ENCODE data around the gene PRRG1.
"Not testable (repeated sequence)": the region's sequence is repeated elsewhere in the genome, so short reads cannot be mapped to it uniquely, and the experiment has no call there.

Gene PRRG1

DNA sequence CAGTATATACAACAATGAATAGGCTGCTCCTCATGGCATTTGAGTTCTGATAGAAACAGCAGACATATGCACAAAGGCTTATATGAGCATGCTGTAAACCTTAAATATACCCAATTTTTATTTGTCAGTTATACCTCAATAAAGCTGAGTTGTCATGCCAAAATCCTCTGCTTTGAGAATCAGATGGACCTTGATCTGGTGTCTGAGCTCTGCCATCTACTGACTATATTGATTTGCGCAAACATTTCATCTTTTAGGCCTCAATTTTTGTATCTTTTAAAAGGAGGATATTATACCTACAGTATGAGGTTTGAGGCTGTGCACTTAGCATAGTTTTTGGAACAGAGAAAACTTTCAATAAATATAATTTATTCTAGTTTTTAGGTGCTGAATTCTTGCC, 85.2 kb downstream of the PRRG1 start:
- DNase-seq (ENCODE audit: low read depth), result no peak
- peaks cover 4% of the 10 kb centered on the region for H3K36me3 ChIP-seq (ENCODE audit: control insufficient read depth, insufficient read depth, low read length, severe bottlenecking)
- no peaks in the 10 kb centered on the region for H3K9me3 ChIP-seq (ENCODE audit: control insufficient read depth, low read length)
- H3K9ac ChIP-seq (ENCODE audit: low read length), result no peak overlapping the region
- no peak overlapping the region for H3K4me3 ChIP-seq (ENCODE audit: low read length)
- no peaks in the 10 kb centered on the region for H3K27me3 ChIP-seq (replicated peaks; ENCODE audit: control insufficient read depth, insufficient read depth, low read length)
- H3K4me1 ChIP-seq (ENCODE audit: control insufficient read depth, insufficient read depth, low read length), result no peaks in the 10 kb centered on the region

DNA sequence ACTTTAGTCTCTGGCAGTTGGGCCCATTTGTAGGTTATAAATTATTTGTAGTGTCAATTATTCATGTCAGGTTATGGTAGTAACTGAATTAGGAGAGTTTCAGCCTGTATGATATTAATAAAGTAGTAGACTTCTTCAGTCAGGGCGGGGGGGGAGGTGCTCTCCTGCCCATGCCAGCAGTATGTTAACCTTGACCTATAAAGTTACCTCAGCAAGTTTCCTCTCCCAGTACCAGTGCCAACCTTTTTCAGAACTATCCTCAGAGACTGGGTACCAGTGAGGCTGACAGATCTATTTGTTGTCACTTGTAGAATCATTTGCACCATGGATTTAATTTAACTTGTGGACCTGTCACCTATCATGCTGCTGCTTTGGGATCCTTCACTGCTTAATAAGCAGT, 88.0 kb downstream of the PRRG1 start:
- no peak for DNase-seq (ENCODE audit: low read depth)
- no peak overlapping the region for H3K9ac ChIP-seq (ENCODE audit: low read length)
- H3K9me3 ChIP-seq (ENCODE audit: control insufficient read depth, low read length), result no peaks in the 10 kb centered on the region
- peaks cover 13% of the 10 kb centered on the region for H3K36me3 ChIP-seq (ENCODE audit: control insufficient read depth, insufficient read depth, low read length, severe bottlenecking)
- no peaks in the 10 kb centered on the region for H3K4me1 ChIP-seq (ENCODE audit: control insufficient read depth, insufficient read depth, low read length)
- H3K27me3 ChIP-seq (replicated peaks; ENCODE audit: control insufficient read depth, insufficient read depth, low read length), result no peaks in the 10 kb centered on the region
- no peak overlapping the region for H3K4me3 ChIP-seq (ENCODE audit: low read length)

- Histone ChIP-seq H3K4me3 (ENCODE audit: low read length) (no peak overlapping the region), H3K27me3 (replicated peaks; ENCODE audit: control insufficient read depth, insufficient read depth, low read length) (no peaks in the 10 kb centered on the region), H3K9me3 (ENCODE audit: control insufficient read depth, low read length) (no peaks in the 10 kb centered on the region), H3K9ac (ENCODE audit: low read length) (no peak overlapping the region), H3K4me1 (ENCODE audit: control insufficient read depth, insufficient read depth, low read length) (no peaks in the 10 kb centered on the region), H3K36me3 (ENCODE audit: control insufficient read depth, insufficient read depth, low read length, severe bottlenecking) (peaks cover 28% of the 10 kb centered on the region)
- no peak for DNase-seq (ENCODE audit: low read depth)
Observed at GRCh38 chrX:37441377-37441776, 92.2 kb downstream of the PRRG1 start.

- no peaks in the 10 kb centered on the region for H3K27me3 ChIP-seq (replicated peaks; ENCODE audit: control insufficient read depth, insufficient read depth, low read length)
- no peak for DNase-seq (ENCODE audit: low read depth)
- no peaks in the 10 kb centered on the region for H3K4me1 ChIP-seq (ENCODE audit: control insufficient read depth, insufficient read depth, low read length)
- H3K9me3 ChIP-seq (ENCODE audit: control insufficient read depth, low read length), result no peaks in the 10 kb centered on the region
- no peak overlapping the region for H3K4me3 ChIP-seq (ENCODE audit: low read length)
- H3K36me3 ChIP-seq (ENCODE audit: control insufficient read depth, insufficient read depth, low read length, severe bottlenecking), result peaks cover 35% of the 10 kb centered on the region
- H3K9ac ChIP-seq (ENCODE audit: low read length), result no peak overlapping the region
Observed at GRCh38 chrX:37445182-37445581, 96.0 kb downstream of the PRRG1 start.

DNA sequence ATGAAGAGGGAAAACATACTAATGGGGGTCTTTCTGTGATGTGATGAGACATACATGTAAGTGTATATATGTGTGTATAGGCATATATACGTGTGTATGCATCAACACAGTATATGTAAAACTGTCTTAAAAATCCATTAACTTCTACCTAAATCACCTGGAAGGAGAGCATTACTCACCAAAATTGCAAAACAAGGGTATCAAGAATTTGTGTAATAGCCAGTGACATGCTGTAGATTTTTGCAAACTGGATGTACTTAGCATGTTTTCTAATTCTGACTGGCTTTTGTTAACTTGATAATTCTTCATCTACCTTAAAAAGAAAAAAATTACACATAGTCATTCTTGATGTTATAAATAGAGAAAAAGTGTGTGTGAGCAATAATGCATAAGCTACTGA, 104.7 kb downstream of the PRRG1 start:
- Histone ChIP-seq H3K27me3 (replicated peaks; ENCODE audit: control insufficient read depth, insufficient read depth, low read length) (no peaks in the 10 kb centered on the region), H3K9me3 (ENCODE audit: control insufficient read depth, low read length) (no peaks in the 10 kb centered on the region), H3K4me3 (ENCODE audit: low read length) (no peak overlapping the region), H3K4me1 (ENCODE audit: control insufficient read depth, insufficient read depth, low read length) (no peaks in the 10 kb centered on the region), H3K9ac (ENCODE audit: low read length) (no peak overlapping the region), H3K36me3 (ENCODE audit: control insufficient read depth, insufficient read depth, low read length, severe bottlenecking) (peaks cover 14% of the 10 kb centered on the region)
- no peak for DNase-seq (ENCODE audit: low read depth)

DNA sequence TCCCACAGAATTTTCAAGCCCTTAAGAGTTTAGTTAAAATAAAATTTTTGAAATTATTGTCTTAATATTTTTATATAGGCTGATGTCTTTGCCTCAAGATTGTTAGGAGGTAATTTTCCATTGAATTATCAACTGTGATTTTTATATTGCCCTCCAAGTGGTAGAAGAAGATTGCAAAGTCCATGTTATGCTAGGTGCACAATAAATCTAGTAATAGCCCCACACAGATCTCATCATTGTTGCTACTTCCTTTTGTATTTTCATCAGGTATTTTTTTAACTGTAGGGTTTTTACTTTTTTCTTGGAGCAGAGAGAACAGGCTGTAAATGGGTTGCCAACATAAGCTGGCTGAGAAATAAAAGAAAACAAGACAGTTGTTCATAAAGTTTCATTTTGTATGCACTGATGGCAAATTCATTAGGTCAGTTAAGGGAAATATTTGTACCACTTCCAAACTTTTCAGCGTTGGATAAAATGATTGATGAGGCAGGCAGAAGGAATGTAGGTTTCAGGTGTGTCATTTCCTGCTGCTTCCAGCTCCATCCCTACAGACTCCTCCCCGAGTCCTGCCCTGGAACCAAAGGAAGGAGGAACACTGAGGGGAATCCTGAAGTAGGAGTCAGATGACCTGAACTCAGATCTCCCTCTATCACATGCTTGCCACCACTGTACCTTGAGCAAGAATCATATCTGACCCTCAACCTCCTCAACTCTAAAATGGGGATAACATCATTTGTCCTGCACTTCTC, 105.5 kb downstream of the PRRG1 start:
- no peak overlapping the region for H3K4me3 ChIP-seq (ENCODE audit: low read length)
- no peaks in the 10 kb centered on the region for H3K4me1 ChIP-seq (ENCODE audit: control insufficient read depth, insufficient read depth, low read length)
- H3K9me3 ChIP-seq (ENCODE audit: control insufficient read depth, low read length), result no peaks in the 10 kb centered on the region
- H3K27me3 ChIP-seq (replicated peaks; ENCODE audit: control insufficient read depth, insufficient read depth, low read length), result no peaks in the 10 kb centered on the region
- peaks cover 14% of the 10 kb centered on the region for H3K36me3 ChIP-seq (ENCODE audit: control insufficient read depth, insufficient read depth, low read length, severe bottlenecking)
- no peak for DNase-seq (ENCODE audit: low read depth)
- H3K9ac ChIP-seq (ENCODE audit: low read length), result no peak overlapping the region

GRCh38 chrX:37455381-37455780, 106.2 kb downstream of the PRRG1 start:
- Histone ChIP-seq H3K4me3 (ENCODE audit: low read length) (no peak overlapping the region), H3K9ac (ENCODE audit: low read length) (no peak overlapping the region), H3K27me3 (replicated peaks; ENCODE audit: control insufficient read depth, insufficient read depth, low read length) (no peaks in the 10 kb centered on the region), H3K9me3 (ENCODE audit: control insufficient read depth, low read length) (no peaks in the 10 kb centered on the region), H3K4me1 (ENCODE audit: control insufficient read depth, insufficient read depth, low read length) (no peaks in the 10 kb centered on the region), H3K36me3 (ENCODE audit: control insufficient read depth, insufficient read depth, low read length, severe bottlenecking) (peaks cover 14% of the 10 kb centered on the region)
- DNase-seq (ENCODE audit: low read depth), result no peak

DNA sequence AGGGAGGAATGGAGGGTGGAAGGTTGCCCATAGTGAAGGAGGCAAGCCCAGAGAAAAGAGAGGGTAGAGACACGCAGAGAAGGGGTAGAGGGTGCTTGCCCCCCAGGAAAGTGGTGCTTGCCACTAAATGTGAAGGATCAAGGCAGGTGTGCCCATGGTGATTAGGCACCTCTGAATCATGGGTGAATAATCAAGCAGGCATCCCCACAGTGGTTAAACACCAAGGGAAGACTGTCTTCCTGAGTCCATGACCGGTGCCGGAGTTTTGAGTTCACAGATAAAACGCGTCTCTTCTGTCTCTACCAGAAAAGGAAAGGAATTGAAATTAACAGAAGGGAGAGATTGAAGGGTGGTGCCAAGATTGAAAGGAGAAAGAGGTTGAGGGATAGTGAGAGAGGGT, 111.1 kb downstream of the PRRG1 start:
- H3K27me3 ChIP-seq (replicated peaks; ENCODE audit: control insufficient read depth, insufficient read depth, low read length); H3K4me1 ChIP-seq (ENCODE audit: control insufficient read depth, insufficient read depth, low read length); H3K9me3 ChIP-seq (ENCODE audit: control insufficient read depth, low read length); DNase-seq (ENCODE audit: low read depth); H3K36me3 ChIP-seq (ENCODE audit: control insufficient read depth, insufficient read depth, low read length, severe bottlenecking); H3K9ac ChIP-seq (ENCODE audit: low read length); H3K4me3 ChIP-seq (ENCODE audit: low read length): not testable (repeated sequence)

- Histone ChIP-seq H3K4me1 (ENCODE audit: control insufficient read depth, insufficient read depth, low read length) (no peaks in the 10 kb centered on the region), H3K36me3 (ENCODE audit: control insufficient read depth, insufficient read depth, low read length, severe bottlenecking) (peaks cover 7% of the 10 kb centered on the region), H3K9ac (ENCODE audit: low read length) (no peak overlapping the region), H3K27me3 (replicated peaks; ENCODE audit: control insufficient read depth, insufficient read depth, low read length) (no peaks in the 10 kb centered on the region), H3K4me3 (ENCODE audit: low read length) (no peak overlapping the region), H3K9me3 (ENCODE audit: control insufficient read depth, low read length) (peaks cover 6% of the 10 kb centered on the region)
- DNase-seq (ENCODE audit: low read depth), result no peak
Observed at GRCh38 chrX:37462346-37462745, 113.2 kb downstream of the PRRG1 start.

DNA sequence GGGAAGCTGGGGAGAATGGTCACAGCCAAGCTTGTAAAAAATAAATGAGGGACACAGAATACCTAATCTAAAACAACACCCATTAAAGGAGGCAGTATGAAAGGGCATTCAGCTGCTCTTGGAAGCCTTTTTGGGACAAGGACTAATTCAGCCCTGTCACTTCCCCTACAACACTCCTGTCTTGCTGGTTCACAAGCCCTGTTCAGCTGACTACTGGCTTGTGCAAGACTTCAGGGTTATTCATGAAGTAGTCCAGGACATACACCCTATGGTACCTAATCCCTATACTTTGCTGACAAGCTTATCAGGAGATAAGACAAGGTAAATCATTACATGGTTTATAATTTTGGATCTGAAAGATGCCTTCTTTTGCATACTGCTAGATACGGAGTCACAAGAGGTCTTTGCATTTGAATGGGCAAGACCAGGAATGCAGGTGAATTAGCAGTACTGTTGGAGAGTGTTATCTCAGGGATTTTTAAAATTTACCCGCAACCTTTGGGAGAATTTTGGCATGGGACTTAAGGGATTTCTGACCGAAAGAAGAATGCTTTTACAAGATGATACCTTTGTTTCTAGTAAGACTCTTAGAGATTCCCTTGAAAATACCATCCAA, 119.1 kb downstream of the PRRG1 start:
- no peak for DNase-seq (ENCODE audit: low read depth)
- no peaks in the 10 kb centered on the region for H3K4me1 ChIP-seq (ENCODE audit: control insufficient read depth, insufficient read depth, low read length)
- H3K9ac ChIP-seq (ENCODE audit: low read length), result no peak overlapping the region
- no peaks in the 10 kb centered on the region for H3K27me3 ChIP-seq (replicated peaks; ENCODE audit: control insufficient read depth, insufficient read depth, low read length)
- H3K9me3 ChIP-seq (ENCODE audit: control insufficient read depth, low read length), result peaks cover 3% of the 10 kb centered on the region
- H3K36me3 ChIP-seq (ENCODE audit: control insufficient read depth, insufficient read depth, low read length, severe bottlenecking), result peaks cover 3% of the 10 kb centered on the region
- H3K4me3 ChIP-seq (ENCODE audit: low read length), result no peak overlapping the region

GRCh38 chrX:37470711-37471110, 121.5 kb downstream of the PRRG1 start:
- no peak overlapping the region for H3K4me3 ChIP-seq (ENCODE audit: low read length)
- no peaks in the 10 kb centered on the region for H3K4me1 ChIP-seq (ENCODE audit: control insufficient read depth, insufficient read depth, low read length)
- no peaks in the 10 kb centered on the region for H3K9me3 ChIP-seq (ENCODE audit: control insufficient read depth, low read length)
- H3K27me3 ChIP-seq (replicated peaks; ENCODE audit: control insufficient read depth, insufficient read depth, low read length), result no peaks in the 10 kb centered on the region
- H3K36me3 ChIP-seq (ENCODE audit: control insufficient read depth, insufficient read depth, low read length, severe bottlenecking), result no peaks in the 10 kb centered on the region
- DNase-seq (ENCODE audit: low read depth), result no peak
- no peak overlapping the region for H3K9ac ChIP-seq (ENCODE audit: low read length)

DNA sequence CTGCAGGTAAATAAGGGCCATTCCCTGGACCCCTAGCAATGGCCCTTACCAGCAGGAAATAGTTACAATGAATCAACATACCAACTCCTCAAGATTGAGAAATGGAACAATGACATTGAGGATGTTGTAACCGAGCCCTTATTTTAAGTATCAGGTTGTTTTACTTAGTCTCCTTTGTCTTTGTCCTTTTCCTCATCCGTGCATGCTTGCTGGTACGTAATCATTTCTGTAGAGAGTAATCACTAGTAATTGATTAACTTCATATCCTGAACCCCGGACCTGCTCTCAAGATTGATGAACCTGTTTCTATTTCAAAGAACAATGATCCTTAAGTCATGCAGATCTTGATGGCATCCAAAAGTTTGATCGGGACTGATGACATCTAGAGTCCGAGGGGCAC, 123.7 kb downstream of the PRRG1 start:
- no peaks in the 10 kb centered on the region for H3K27me3 ChIP-seq (replicated peaks; ENCODE audit: control insufficient read depth, insufficient read depth, low read length)
- H3K9me3 ChIP-seq (ENCODE audit: control insufficient read depth, low read length), result no peaks in the 10 kb centered on the region
- no peaks in the 10 kb centered on the region for H3K4me1 ChIP-seq (ENCODE audit: control insufficient read depth, insufficient read depth, low read length)
- H3K36me3 ChIP-seq (ENCODE audit: control insufficient read depth, insufficient read depth, low read length, severe bottlenecking), result no peaks in the 10 kb centered on the region
- no peak overlapping the region for H3K9ac ChIP-seq (ENCODE audit: low read length)
- no peak overlapping the region for H3K4me3 ChIP-seq (ENCODE audit: low read length)
- no peak for DNase-seq (ENCODE audit: low read depth)
